B cell (primary cell): ENCODE measurements around the gene CEACAM5. TPM values are rescaled to one million over a fixed set of nuclear protein-coding genes. Genes with fewer than 3 reads are reported as not detected.

ENCODE experiments used
- ATAC-seq: fragments of 200-7000 bp; cut with Tn5 transposase; one replicate; pipeline ENCODE4 v1.10.0; 2021; ENCODE audit warnings: low read depth, mild to moderate bottlenecking, moderate number of reproducible peaks, moderate library complexity
- CTCF ChIA-PET: fragments of 350-600 bp; sonication (Branson Sonifier 250); formaldehyde crosslinking; loops from one replicate; lab custom pipeline; 2021; ENCODE audit warnings: antibody characterized with exemption, inconsistent platforms; lab: Charles Lee
- POLR2A ChIA-PET: fragments of 350-600 bp; sonication (Branson Sonifier 250); formaldehyde crosslinking; loops from one replicate; lab custom pipeline; 2021; ENCODE audit warnings: antibody characterized with exemption; lab: Charles Lee
- DNase-seq: peaks from one replicate; pipeline ENCODE4 v3.0.0; 2013
- H2AFZ ChIP-seq: 2 replicates; pipeline ENCODE4 v1.6.1; 2012; ENCODE audit warnings: mild to moderate bottlenecking, low read depth, low read length; ENCODE audit not compliant: insufficient read depth, poor library complexity, severe bottlenecking
- H3K27ac ChIP-seq, 2 donors: 1 replicate in 1 of 2; 2 replicates in 1 of 2; pipeline ENCODE4 v1.5.1; 2012 to 2013; ENCODE audit warnings: low read length in 2 of 2, mild to moderate bottlenecking in 2 of 2, moderate library complexity in 1 of 2
- H3K27me3 ChIP-seq, 4 experiments: fragments of 200-600 bp in 1 of 4; sonication (generic) in 1 of 4; replicated peaks in 1 of 4; 1 replicate in 2 of 4; 2 replicates in 2 of 4; pipeline versions ENCODE4 v1.6.1 to v1.7.0; 2013 to 2016; ENCODE audit warnings: low read length in 3 of 4, mild to moderate bottlenecking in 2 of 4, mixed read lengths in 1 of 4, moderate library complexity in 1 of 4; ENCODE audit not compliant: insufficient read depth in 4 of 4, control insufficient read depth in 3 of 4; ENCODE audit errors: control extremely low read depth in 1 of 4
- H3K36me3 ChIP-seq, 2 experiments: replicated peaks in 1 of 2; 1 replicate in 1 of 2; 2 replicates in 1 of 2; pipeline versions ENCODE4 v1.6.1 to v1.7.1; 2013; ENCODE audit warnings: low read length in 1 of 2; ENCODE audit not compliant: insufficient read depth in 2 of 2, control insufficient read depth in 1 of 2; ENCODE audit errors: control extremely low read depth in 1 of 2, extremely low read depth in 1 of 2
- H3K4me1 ChIP-seq, 2 donors: fragments of 200-600 bp in 1 of 2; sonication (generic) in 1 of 2; 1 replicate in 1 of 2; 2 replicates in 1 of 2; pipeline versions ENCODE4 v1.5.1 to v1.6.1; 2013 to 2017; ENCODE audit warnings: low read length in 2 of 2; ENCODE audit not compliant: control insufficient read depth in 2 of 2, insufficient read depth in 2 of 2
- H3K4me2 ChIP-seq: replicated peaks from 2 replicates; pipeline ENCODE3; 2012; ENCODE audit warnings: mild to moderate bottlenecking, low read depth, low read length; ENCODE audit not compliant: poor library complexity, severe bottlenecking
- H3K4me3 ChIP-seq, 5 experiments: fragments of 200-600 bp in 1 of 5; sonication (generic) in 1 of 5; 1 replicate in 3 of 5; 2 replicates in 2 of 5; pipeline versions ENCODE4 v1.5.1 to v1.7.0; 2011 to 2016; ENCODE audit warnings: low read length in 4 of 5, mild to moderate bottlenecking in 4 of 5, low read depth in 2 of 5, control low read depth in 1 of 5, moderate library complexity in 1 of 5; ENCODE audit not compliant: insufficient read depth in 1 of 5; ENCODE audit errors: control extremely low read depth in 1 of 5, extremely low read depth in 1 of 5
- H3K79me2 ChIP-seq: fragments of 200-600 bp; sonication (generic); one replicate; pipeline ENCODE4 v1.6.0; 2016; ENCODE audit warnings: low read length; ENCODE audit not compliant: control insufficient read depth, insufficient read depth
- H3K9ac ChIP-seq: fragments of 200-600 bp; sonication (generic); 2 replicates; pipeline ENCODE4 v1.6.1; 2017; ENCODE audit warnings: mild to moderate bottlenecking, low read length, moderate library complexity
- H3K9me3 ChIP-seq, 3 donors: one replicate each; pipeline versions ENCODE4 v1.6.1 to v1.7.1; 2013; ENCODE audit warnings: low read length in 2 of 3; ENCODE audit not compliant: control insufficient read depth in 2 of 3, insufficient read depth in 1 of 3; ENCODE audit errors: control extremely low read depth in 1 of 3
- H4K20me1 ChIP-seq: 2 replicates; pipeline ENCODE4 v1.6.0; 2012; ENCODE audit warnings: mild to moderate bottlenecking, low read length; ENCODE audit not compliant: insufficient read depth, control insufficient read depth, poor library complexity, severe bottlenecking
- H3K27ac Mint-ChIP-seq: one replicate; pipeline ENCODE4 v1.8.0; 2021; ENCODE audit warnings: mixed read lengths
- H3K27me3 Mint-ChIP-seq: one replicate; pipeline ENCODE4 v1.8.0; 2021; ENCODE audit warnings: mixed read lengths
- H3K4me1 Mint-ChIP-seq: one replicate; pipeline ENCODE4 v1.8.0; 2021; ENCODE audit warnings: mixed read lengths
- H3K4me3 Mint-ChIP-seq: one replicate; pipeline ENCODE4 v1.8.0; 2021; ENCODE audit warnings: mixed read lengths
- H3K9me3 Mint-ChIP-seq: one replicate; pipeline ENCODE4 v1.8.0; 2022; ENCODE audit warnings: mixed read lengths; ENCODE audit not compliant: insufficient read depth
- EZH2 ChIP-seq: IDR thresholded peaks from 2 replicates; pipeline ENCODE4 v1.6.1; 2012; ENCODE audit warnings: borderline replicate concordance, low read depth, mild to moderate bottlenecking, moderate library complexity, low read length; ENCODE audit not compliant: insufficient read depth, poor library complexity, severe bottlenecking
- WGBS: methylation state at CpG from one replicate; pipeline ENCODE4 v1.1.5; 2013; ENCODE audit warnings: missing lambda C conversion rate; ENCODE audit not compliant: insufficient coverage; 5-methylcytosine and 5-hydroxymethylcytosine counted together
- intact Hi-C: fragments of 100-400 bp; cut with micrococcal nuclease; formaldehyde crosslinking; loops from one replicate; pipeline ENCODE4 v1.10.0; 2022
- polyA plus RNA-seq: library from polyadenylated mRNA; depleted of rRNA; stranded (reverse); fragments of >200 nt; gene quantifications from 2 replicates; pipeline ENCODE4 v1.2.3, GENCODE V29; 2012
- total RNA-seq, 2 donors: library from RNA; stranded (reverse); fragments of 120-200 nt in 1 of 2; gene quantifications; 1 replicate in 1 of 2; 2 replicates in 1 of 2; pipeline versions ENCODE4 v1.2.3 to v1.2.4, GENCODE V29; 2013 to 2022
- TF ChIP-seq, protein P1 (sequence below): fragments of 200-600 bp; IDR thresholded peaks from one replicate; pipeline ENCODE4 v1.8.0; 2022; ENCODE audit warnings: antibody characterized with exemption, mild to moderate bottlenecking

The CEACAM5 gene
- total and polyA plus RNA-seq, 2 donors (not counting 1 experiment from before 2014, with no cell fraction given) = not detected

DNA sequence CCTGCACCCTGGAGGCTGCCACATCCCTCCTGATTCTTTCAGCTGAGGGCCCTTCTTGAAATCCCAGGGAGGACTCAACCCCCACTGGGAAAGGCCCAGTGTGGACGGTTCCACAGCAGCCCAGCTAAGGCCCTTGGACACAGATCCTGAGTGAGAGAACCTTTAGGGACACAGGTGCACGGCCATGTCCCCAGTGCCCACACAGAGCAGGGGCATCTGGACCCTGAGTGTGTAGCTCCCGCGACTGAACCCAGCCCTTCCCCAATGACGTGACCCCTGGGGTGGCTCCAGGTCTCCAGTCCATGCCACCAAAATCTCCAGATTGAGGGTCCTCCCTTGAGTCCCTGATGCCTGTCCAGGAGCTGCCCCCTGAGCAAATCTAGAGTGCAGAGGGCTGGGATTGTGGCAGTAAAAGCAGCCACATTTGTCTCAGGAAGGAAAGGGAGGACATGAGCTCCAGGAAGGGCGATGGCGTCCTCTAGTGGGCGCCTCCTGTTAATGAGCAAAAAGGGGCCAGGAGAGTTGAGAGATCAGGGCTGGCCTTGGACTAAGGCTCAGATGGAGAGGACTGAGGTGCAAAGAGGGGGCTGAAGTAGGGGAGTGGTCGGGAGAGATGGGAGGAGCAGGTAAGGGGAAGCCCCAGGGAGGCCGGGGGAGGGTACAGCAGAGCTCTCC lies 6.9 kb upstream of the CEACAM5 start:
- no peak overlapping the region for H3K4me3 Mint-ChIP-seq
- TF ChIP-seq, protein P1, sequence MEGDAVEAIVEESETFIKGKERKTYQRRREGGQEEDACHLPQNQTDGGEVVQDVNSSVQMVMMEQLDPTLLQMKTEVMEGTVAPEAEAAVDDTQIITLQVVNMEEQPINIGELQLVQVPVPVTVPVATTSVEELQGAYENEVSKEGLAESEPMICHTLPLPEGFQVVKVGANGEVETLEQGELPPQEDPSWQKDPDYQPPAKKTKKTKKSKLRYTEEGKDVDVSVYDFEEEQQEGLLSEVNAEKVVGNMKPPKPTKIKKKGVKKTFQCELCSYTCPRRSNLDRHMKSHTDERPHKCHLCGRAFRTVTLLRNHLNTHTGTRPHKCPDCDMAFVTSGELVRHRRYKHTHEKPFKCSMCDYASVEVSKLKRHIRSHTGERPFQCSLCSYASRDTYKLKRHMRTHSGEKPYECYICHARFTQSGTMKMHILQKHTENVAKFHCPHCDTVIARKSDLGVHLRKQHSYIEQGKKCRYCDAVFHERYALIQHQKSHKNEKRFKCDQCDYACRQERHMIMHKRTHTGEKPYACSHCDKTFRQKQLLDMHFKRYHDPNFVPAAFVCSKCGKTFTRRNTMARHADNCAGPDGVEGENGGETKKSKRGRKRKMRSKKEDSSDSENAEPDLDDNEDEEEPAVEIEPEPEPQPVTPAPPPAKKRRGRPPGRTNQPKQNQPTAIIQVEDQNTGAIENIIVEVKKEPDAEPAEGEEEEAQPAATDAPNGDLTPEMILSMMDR = no peak
- no peak for TF ChIP-seq EZH2
- H3K9ac ChIP-seq = no peak overlapping the region
- H4K20me1 ChIP-seq = no peaks in the 10 kb centered on the region
- H3K27me3 ChIP-seq = peaks cover 0 to 11% (median 3%) of the 10 kb centered on the region in 4 experiments
- H3K79me2 ChIP-seq = no peaks in the 10 kb centered on the region
- no peaks in the 10 kb centered on the region for H3K4me1 ChIP-seq
- H3K36me3 ChIP-seq = no peaks in the 10 kb centered on the region
- no peak overlapping the region for H3K4me3 ChIP-seq
- no peak overlapping the region for H3K27ac ChIP-seq
- intact Hi-C loops = no loop called here
- no peak overlapping the region for H3K4me2 ChIP-seq
- H3K27ac Mint-ChIP-seq = no peak overlapping the region
- no peak for ATAC-seq
- H3K27me3 Mint-ChIP-seq = peaks cover 33% of the 10 kb centered on the region
- whole genome bisulfite sequencing = 57% methylated on average over 9 of the region's 10 CpGs
- peaks cover 4% of the 10 kb centered on the region for H3K4me1 Mint-ChIP-seq
- peaks cover 0 to 15% (median 0%) of the 10 kb centered on the region in 3 donors for H3K9me3 ChIP-seq
- ChIA-PET CTCF (interaction anchor here (0.6 to 2.3 kb wide), 2 partner anchors 10 to 336 kb away, joined by 3 to 6 read pairs; no protein-coding TSS in a partner anchor), POLR2A (no interaction called here)
- DNase-seq = no peak
- no peak overlapping the region for H2AFZ ChIP-seq
- no peaks in the 10 kb centered on the region for H3K9me3 Mint-ChIP-seq

- Histone ChIP-seq H3K79me2 (no peaks in the 10 kb centered on the region), H3K9me3 (peaks cover 0 to 19% (median 0%) of the 10 kb centered on the region in 3 donors), H3K27ac (no peak overlapping the region), H3K9ac (no peak overlapping the region), H2AFZ (no peak overlapping the region), H3K4me2 (no peak overlapping the region), H3K4me1 (peaks cover 0 to 4% of the 10 kb centered on the region in 2 donors), H3K36me3 (no peaks in the 10 kb centered on the region), H3K27me3 (peaks cover 0 to 13% (median 2%) of the 10 kb centered on the region in 4 experiments), H4K20me1 (no peaks in the 10 kb centered on the region), H3K4me3 (no peak overlapping the region)
- TF ChIP-seq, protein P1 = no peak
- DNase-seq (no peak), ATAC-seq (no peak)
- Mint-ChIP-seq H3K4me3 (no peak overlapping the region), H3K9me3 (no peaks in the 10 kb centered on the region), H3K4me1 (peaks cover 8% of the 10 kb centered on the region), H3K27ac (no peak overlapping the region), H3K27me3 (peaks cover 35% of the 10 kb centered on the region)
- no CpG with 5 or more reads among the region's 3 CpGs for WGBS
- ChIA-PET CTCF (interaction anchor here (2.3 kb wide), 1 partner anchor 11 kb away, joined by 6 read pairs; no protein-coding TSS in a partner anchor), POLR2A (no interaction called here)
- intact Hi-C loops = no loop called here
Observed at GRCh38 chr19:41702171-41702651, 6.2 kb upstream of the CEACAM5 start.
